Stimulated activated CD8-positive, alpha-beta memory T cell treated with anti-CD3 and anti-CD28 coated beads, Interleukin-2, amount 100 ng/mL, for 48 hours (primary cell): ENCODE data around the gene MESP2.

Experiments used
- DNase-seq, 2 donors: peaks; one replicate each; pipeline ENCODE4 v3.0.0-alpha.2; 2020; ENCODE audit warnings: low read depth in 2 of 2

Gene MESP2

GRCh38 chr15:89776274-89777072, at the start of gene MESP2:
MESP2 (plus strand) TSS chr15:89776332; CDS start chr15:89776358, 26 bp downstream.
- peak; percentile 38 to 40 for DNase-seq

GRCh38 chr15:89728254-89728653, 47.9 kb upstream of the MESP2 start:
- DNase-seq, result no peak

GRCh38 chr15:89731275-89731674, 44.9 kb upstream of the MESP2 start:
- DNase-seq, result no peak

- no peak for DNase-seq
Measured at GRCh38 chr15:89732451-89733172, 43.5 kb upstream of the MESP2 start.

GRCh38 chr15:89735773-89736172, 40.4 kb upstream of the MESP2 start:
- DNase-seq, result no peak

- no peak for DNase-seq
Measured at GRCh38 chr15:89740137-89740536, 36.0 kb upstream of the MESP2 start.

GRCh38 chr15:89743011-89743410, 33.1 kb upstream of the MESP2 start:
- no peak for DNase-seq

GRCh38 chr15:89743594-89743993, 32.5 kb upstream of the MESP2 start:
- no peak for DNase-seq

GRCh38 chr15:89745131-89745530, 31.0 kb upstream of the MESP2 start:
- no peak for DNase-seq

- DNase-seq, result no peak
Measured at GRCh38 chr15:89745768-89746167, 30.4 kb upstream of the MESP2 start.

- DNase-seq, result no peak
Measured at GRCh38 chr15:89746386-89746780, 29.7 kb upstream of the MESP2 start.

- no peak for DNase-seq
Measured at GRCh38 chr15:89747708-89748682, 28.1 kb upstream of the MESP2 start.

GRCh38 chr15:89749054-89749453, 27.1 kb upstream of the MESP2 start:
- no peak for DNase-seq

GRCh38 chr15:89749526-89749925, 26.6 kb upstream of the MESP2 start:
- no peak for DNase-seq

- no peak for DNase-seq
Measured at GRCh38 chr15:89749951-89750559, 26.1 kb upstream of the MESP2 start.

GRCh38 chr15:89750560-89751542, 25.3 kb upstream of the MESP2 start, which contains the start of gene MESP1:
MESP1 (minus strand) TSS chr15:89751249; CDS start chr15:89751231, 18 bp downstream.
- peak; percentile 81 to 82 for DNase-seq

- DNase-seq, result no peak
Measured at GRCh38 chr15:89751748-89752147, 24.4 kb upstream of the MESP2 start.

GRCh38 chr15:89753855-89754254, 22.3 kb upstream of the MESP2 start:
- DNase-seq, result no peak

- DNase-seq, result no peak
Measured at GRCh38 chr15:89754361-89755154, 21.6 kb upstream of the MESP2 start.
